Esophagus muscularis mucosa (tissue), 4 donors: ENCODE measurements around the gene MYL11. TPM values are rescaled to one million over a fixed set of nuclear protein-coding genes. Genes with fewer than 3 reads are reported as not detected.
A peak's percentile ranks its signal among the peaks of the same experiment; 100 is the strongest.

Source experiments
- DNase-seq: peaks from one replicate; pipeline ENCODE4 v3.0.0-alpha.2; 2017; ENCODE audit errors: extremely low spot score
- H3K27ac ChIP-seq, 4 donors: fragments of 200-600 bp; sonication (generic); replicated peaks in 1 of 4; 1 replicate in 3 of 4; 2 replicates in 1 of 4; pipeline ENCODE4 v1.5.1; 2016 to 2019; ENCODE audit warnings: mild to moderate bottlenecking in 1 of 4
- H3K27me3 ChIP-seq, 4 donors: fragments of 200-600 bp; sonication (generic); one replicate each; pipeline versions ENCODE4 v1.5.1 to v1.6.0; 2016 to 2019
- H3K36me3 ChIP-seq, 4 donors: fragments of 200-600 bp; sonication (generic); one replicate each; pipeline ENCODE4 v1.5.1; 2016 to 2019
- H3K4me1 ChIP-seq, 4 donors: fragments of 200-600 bp; sonication (generic); one replicate each; pipeline ENCODE4 v1.5.1; 2016 to 2019
- H3K4me3 ChIP-seq, 4 donors: fragments of 200-600 bp; sonication (generic); 1 replicate in 2 of 4; 2 replicates in 2 of 4; pipeline ENCODE4 v1.5.1; 2016 to 2019; ENCODE audit warnings: mild to moderate bottlenecking in 4 of 4, moderate library complexity in 1 of 4
- H3K9me3 ChIP-seq, 4 donors: fragments of 200-600 bp; sonication (generic); 1 replicate in 3 of 4; 2 replicates in 1 of 4; pipeline ENCODE4 v1.5.1; 2016 to 2019
- EP300 ChIP-seq: sonication (generic); formaldehyde crosslinking; IDR thresholded peaks from one replicate; pipeline ENCODE4 v1.6.1; 2017; ENCODE audit warnings: antibody characterized with exemption
- POLR2A ChIP-seq: fragments of 450-650 bp; IDR thresholded peaks from one replicate; pipeline ENCODE4 v1.6.1; 2017; ENCODE audit warnings: antibody characterized with exemption, moderate library complexity, mild to moderate bottlenecking, low read depth
- POLR2AphosphoS5 ChIP-seq, 2 donors: sonication (generic); formaldehyde crosslinking; IDR thresholded peaks; one replicate each; pipeline ENCODE4 v1.6.1; 2017; ENCODE audit warnings: antibody characterized with exemption in 2 of 2
- WGBS: methylation state at CpG from one replicate; pipeline ENCODE4 v1.1.5; 2018; 5-methylcytosine and 5-hydroxymethylcytosine counted together
- intact Hi-C: fragments of 100-400 bp; cut with DNase I; formaldehyde crosslinking; loops from one replicate; pipeline ENCODE4 v1.15.1; 2023
- total RNA-seq, 4 donors: library from RNA; depleted of rRNA; stranded (reverse); fragments of >200 nt; gene quantifications; one replicate each; pipeline versions ENCODE4 v1.1.0 to v1.2.1, GENCODE V29; 2016
- TF ChIP-seq, protein P1 (sequence below), 3 experiments: fragments of 200-600 bp in 2 of 3; fragments of 450-650 bp in 1 of 3; sonication (generic) in 2 of 3; IDR thresholded peaks; one replicate each; pipeline ENCODE4 v1.5.1; 2017 to 2019; ENCODE audit warnings: antibody characterized with exemption in 3 of 3, mild to moderate bottlenecking in 2 of 3, moderate library complexity in 1 of 3

The MYL11 gene
- total RNA-seq, 4 donors from 2014 or later: not detected

DNA sequence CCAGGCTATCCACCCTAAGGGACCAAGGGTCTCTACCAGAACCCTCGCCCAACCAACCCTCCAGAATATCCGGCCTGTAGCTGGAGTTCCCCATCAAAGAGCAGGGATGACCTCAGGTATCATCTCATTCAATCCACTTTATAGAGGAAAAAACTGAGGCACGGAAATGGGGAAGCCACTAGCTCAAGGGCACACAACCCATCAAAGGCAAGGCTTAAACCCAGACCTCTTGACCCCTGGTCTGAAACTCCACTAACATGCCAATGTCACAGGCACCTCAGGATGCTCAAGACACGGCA is 5.9 kb upstream of the MYL11 start:
- intact Hi-C loops: no loop called here

DNA sequence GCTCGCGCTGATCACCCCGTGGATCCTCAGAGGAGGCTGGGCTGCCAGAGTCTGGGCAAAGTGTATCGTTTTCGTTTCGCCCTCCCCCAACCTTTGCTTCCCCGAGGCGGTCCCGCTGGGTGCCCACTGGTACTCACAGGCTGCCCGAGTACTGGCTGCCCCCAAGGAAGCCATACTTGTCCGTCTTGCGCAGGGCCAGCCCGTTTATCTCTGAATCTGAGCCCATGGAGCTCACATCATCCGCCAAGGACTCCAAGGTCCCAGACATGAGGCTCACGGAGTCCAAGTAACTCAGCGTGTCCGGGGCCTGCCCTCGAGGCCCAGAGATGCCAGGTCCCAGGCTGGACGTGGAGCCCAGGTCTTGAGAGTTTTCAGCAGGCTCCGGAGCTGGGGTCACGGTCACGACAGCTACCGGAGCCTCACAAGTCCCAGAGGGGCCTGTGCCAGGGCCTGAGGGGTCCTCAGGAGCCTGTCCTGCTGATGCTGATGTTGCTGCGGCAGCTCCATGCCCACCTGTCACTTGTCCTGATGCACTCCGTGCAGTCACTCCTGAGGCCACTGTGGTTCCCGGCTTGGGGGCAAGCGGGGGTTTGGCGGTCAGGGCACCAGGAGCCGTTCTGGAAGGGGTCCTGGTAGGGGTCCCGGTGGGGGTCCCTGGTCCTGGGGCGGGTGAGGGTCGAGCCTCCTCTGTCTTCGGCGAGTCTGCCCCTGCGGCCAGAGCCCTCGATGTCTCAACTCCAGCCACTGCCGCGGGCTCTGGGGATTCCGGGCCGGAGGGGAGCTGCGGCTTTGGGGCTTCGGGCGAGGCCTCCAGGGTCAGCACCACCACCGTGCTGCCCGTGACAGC is 5.3 kb upstream of the MYL11 start:
- Histone ChIP-seq H3K9me3 (no peaks in the 10 kb centered on the region), H3K4me3 (peak overlapping the region; percentile 87 to 96 (median 92)), H3K27me3 (no peaks in the 10 kb centered on the region), H3K27ac (peak overlapping the region; percentile 81 to 94 (median 86)), H3K4me1 (peaks cover 37 to 55% (median 53%) of the 10 kb centered on the region in 4 donors), H3K36me3 (peaks cover 5 to 24% (median 16%) of the 10 kb centered on the region in 4 donors)
- WGBS: 0% methylated on average over 19 of the region's 45 CpGs
- intact Hi-C loops: no loop called here
- TF ChIP-seq POLR2A (no peak), EP300 (no peak), POLR2AphosphoS5 (IDR thresholded peaks at IDR 0.05) (no peak)
- TF ChIP-seq, protein P1, sequence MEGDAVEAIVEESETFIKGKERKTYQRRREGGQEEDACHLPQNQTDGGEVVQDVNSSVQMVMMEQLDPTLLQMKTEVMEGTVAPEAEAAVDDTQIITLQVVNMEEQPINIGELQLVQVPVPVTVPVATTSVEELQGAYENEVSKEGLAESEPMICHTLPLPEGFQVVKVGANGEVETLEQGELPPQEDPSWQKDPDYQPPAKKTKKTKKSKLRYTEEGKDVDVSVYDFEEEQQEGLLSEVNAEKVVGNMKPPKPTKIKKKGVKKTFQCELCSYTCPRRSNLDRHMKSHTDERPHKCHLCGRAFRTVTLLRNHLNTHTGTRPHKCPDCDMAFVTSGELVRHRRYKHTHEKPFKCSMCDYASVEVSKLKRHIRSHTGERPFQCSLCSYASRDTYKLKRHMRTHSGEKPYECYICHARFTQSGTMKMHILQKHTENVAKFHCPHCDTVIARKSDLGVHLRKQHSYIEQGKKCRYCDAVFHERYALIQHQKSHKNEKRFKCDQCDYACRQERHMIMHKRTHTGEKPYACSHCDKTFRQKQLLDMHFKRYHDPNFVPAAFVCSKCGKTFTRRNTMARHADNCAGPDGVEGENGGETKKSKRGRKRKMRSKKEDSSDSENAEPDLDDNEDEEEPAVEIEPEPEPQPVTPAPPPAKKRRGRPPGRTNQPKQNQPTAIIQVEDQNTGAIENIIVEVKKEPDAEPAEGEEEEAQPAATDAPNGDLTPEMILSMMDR (IDR thresholded peaks at IDR 0.05): no peak
- DNase-seq: no peak

More for the DNA sequence above, 5.9 kb upstream of the MYL11 start:
- WGBS: 3% methylated on average over 4 of the region's 4 CpGs
- Histone ChIP-seq H3K36me3 (peaks cover 10 to 29% (median 20%) of the 10 kb centered on the region in 4 donors), H3K4me3 (peak overlapping the region; percentile 87 to 96 (median 92)), H3K27ac (peak overlapping the region; percentile 81 to 94 (median 86)), H3K4me1 (peaks cover 37 to 55% (median 53%) of the 10 kb centered on the region in 4 donors), H3K9me3 (no peaks in the 10 kb centered on the region), H3K27me3 (no peaks in the 10 kb centered on the region)
- TF ChIP-seq EP300 (no peak), POLR2A (no peak), POLR2AphosphoS5 (IDR thresholded peaks at IDR 0.05) (no peak)
- TF ChIP-seq, protein P1 (IDR thresholded peaks at IDR 0.05): no peak
- DNase-seq: no peak

DNA sequence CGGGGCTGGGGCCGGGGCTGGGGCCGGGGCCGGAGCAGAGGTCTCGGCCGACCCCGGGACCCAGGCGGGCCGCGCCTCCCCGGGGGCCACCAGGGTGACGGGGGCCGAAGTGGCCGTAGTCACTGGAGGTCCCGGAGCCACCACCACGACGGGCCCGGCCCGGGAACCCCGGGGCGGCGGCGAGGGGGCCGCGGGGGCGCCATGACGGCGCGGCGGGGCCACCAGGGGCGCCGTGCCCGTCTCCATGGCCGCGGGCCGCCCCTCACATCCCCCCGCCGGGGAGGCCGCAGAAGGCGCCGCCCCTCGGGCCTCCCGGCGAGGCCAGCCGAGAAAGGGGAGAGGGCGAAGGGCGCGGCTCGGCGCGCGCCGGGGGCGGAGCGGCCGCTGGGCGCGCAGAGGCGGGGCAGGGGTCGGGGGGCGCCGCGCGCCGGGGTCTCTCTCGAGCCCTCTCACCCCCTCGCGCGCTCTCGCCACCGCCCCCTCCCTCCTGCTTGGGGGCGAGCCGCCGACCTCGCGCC is 4.6 kb upstream of the MYL11 start:
- intact Hi-C loops: no loop called here
- 0% methylated on average over 4 of the region's 76 CpGs for WGBS
- peaks cover 37 to 54% (median 52%) of the 10 kb centered on the region in 4 donors for H3K4me1 ChIP-seq
- no peak for DNase-seq
- H3K9me3 ChIP-seq: no peaks in the 10 kb centered on the region
- H3K36me3 ChIP-seq: peaks cover 0 to 17% (median 10%) of the 10 kb centered on the region in 4 donors
- no peaks in the 10 kb centered on the region for H3K27me3 ChIP-seq
- peak overlapping the region; percentile 81 to 94 (median 86) for H3K27ac ChIP-seq
- TF ChIP-seq POLR2A: peak; percentile 52
- TF ChIP-seq, protein P1 (IDR thresholded peaks at IDR 0.05): no peak
- peak in 1 of 2 donors; percentile 89 for TF ChIP-seq POLR2AphosphoS5 (IDR thresholded peaks at IDR 0.05)
- H3K4me3 ChIP-seq: peak overlapping the region; percentile 87 to 96 (median 92)

DNA sequence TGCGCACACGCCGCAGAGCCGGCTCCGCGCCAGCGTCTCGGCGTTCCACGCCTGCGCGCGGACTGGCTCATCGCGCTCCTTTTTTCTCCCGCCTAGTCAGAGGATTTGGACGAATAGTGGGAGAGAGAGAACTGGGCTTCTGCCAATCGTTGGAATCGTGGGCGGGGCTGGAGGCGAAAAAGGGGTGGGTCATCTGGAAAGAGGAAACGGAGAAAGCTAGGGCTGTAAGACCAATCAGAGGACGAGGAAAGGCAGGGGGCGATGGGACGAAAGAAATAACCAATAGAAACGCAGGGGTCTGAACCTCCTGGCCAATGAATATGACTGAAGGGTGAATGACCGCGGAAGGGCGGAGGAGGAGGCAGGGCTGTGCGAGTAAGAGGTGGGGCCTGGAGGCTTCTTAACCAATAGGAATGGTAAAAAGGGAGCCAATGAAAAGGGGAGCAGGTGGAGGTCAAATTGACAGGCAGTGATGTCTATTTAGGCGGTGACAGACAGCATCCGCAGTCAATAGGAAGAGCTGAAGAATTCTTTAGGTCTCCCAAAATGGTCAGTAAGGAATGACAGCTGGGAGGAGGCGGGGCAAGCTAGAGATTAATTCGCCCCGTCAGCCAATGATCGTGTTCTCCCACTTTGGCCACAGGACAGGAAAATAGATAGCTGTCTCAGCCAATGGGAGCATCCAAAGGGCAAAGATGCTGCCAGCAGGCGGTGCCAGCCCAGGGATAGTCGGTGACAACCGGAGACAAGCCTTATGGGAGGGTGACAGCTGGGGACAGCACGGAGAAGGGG is 4.0 kb upstream of the MYL11 start, which contains the start of gene TBC1D10B:
TSS of gene TBC1D10B (minus strand) at position 39 of the 792 bp plus-strand sequence. CDS start 311 bp downstream, outside the sequence.
- DNase-seq: peak; percentile 100
- Histone ChIP-seq H3K27ac (peak within 1 kb of the TSS; percentile 84 to 94 (median 92)), H3K27me3 (no peaks in the 10 kb centered on the region), H3K9me3 (no peaks in the 10 kb centered on the region), H3K4me3 (peak within 1 kb of the TSS; percentile 87 to 96 (median 92)), H3K4me1 (peaks cover 37 to 49% (median 45%) of the 10 kb centered on the region in 4 donors), H3K36me3 (peaks cover 0 to 10% (median 4%) of the 10 kb centered on the region in 4 donors)
- intact Hi-C loops: no loop called here
- under 1% methylated on average over 40 of the region's 40 CpGs for WGBS
- TF ChIP-seq POLR2A (no peak), POLR2AphosphoS5 (IDR thresholded peaks at IDR 0.05) (peak; percentile 63 to 94), EP300 (no peak)
- TF ChIP-seq, protein P1 (IDR thresholded peaks at IDR 0.05): no peak
